Measurements from ENCODE around the gene ANKRD6.

Gene ANKRD6

GRCh38 chr6:89414215-89414614 lies 18.7 kb upstream of the ANKRD6 start:
- no peak for DNase-seq

- no peak for DNase-seq
Observed at GRCh38 chr6:89415185-89415584, 17.8 kb upstream of the ANKRD6 start.

GRCh38 chr6:89416796-89417195 lies 16.2 kb upstream of the ANKRD6 start:
- DNase-seq = no peak

- no peak for DNase-seq
Observed at GRCh38 chr6:89430201-89430962, 2.6 kb upstream of the ANKRD6 start.

- DNase-seq = peak; percentile 42 to 47 (median 44)
Observed at GRCh38 chr6:89433252-89434149, 549 bp downstream of the ANKRD6 start.

GRCh38 chr6:89434150-89434499 lies 1.2 kb downstream of the ANKRD6 start:
- DNase-seq = no peak

- DNase-seq = no peak
Observed at GRCh38 chr6:89434954-89435353, 2.0 kb downstream of the ANKRD6 start.

- peak in 1 of 3 donors; percentile 16 for DNase-seq
Observed at GRCh38 chr6:89436226-89436625, 3.3 kb downstream of the ANKRD6 start.

- peak in 1 of 3 donors; percentile 10 for DNase-seq
Observed at GRCh38 chr6:89438248-89438647, 5.3 kb downstream of the ANKRD6 start.

- no peak for DNase-seq
Observed at GRCh38 chr6:89439014-89439413, 6.1 kb downstream of the ANKRD6 start.

- no peak for DNase-seq
Observed at GRCh38 chr6:89440200-89440599, 7.2 kb downstream of the ANKRD6 start.

GRCh38 chr6:89443658-89444057 lies 10.7 kb downstream of the ANKRD6 start:
- no peak for DNase-seq

- no peak for DNase-seq
Observed at GRCh38 chr6:89449193-89449592, 16.2 kb downstream of the ANKRD6 start.

GRCh38 chr6:89452281-89452680 lies 19.3 kb downstream of the ANKRD6 start:
- no peak for DNase-seq

GRCh38 chr6:89454300-89454699 lies 21.3 kb downstream of the ANKRD6 start:
- no peak for DNase-seq

GRCh38 chr6:89458704-89459103 lies 25.8 kb downstream of the ANKRD6 start:
- DNase-seq = no peak

- DNase-seq = no peak
Observed at GRCh38 chr6:89459501-89459900, 26.5 kb downstream of the ANKRD6 start.

- no peak for DNase-seq
Observed at GRCh38 chr6:89460713-89461112, 27.8 kb downstream of the ANKRD6 start.

GRCh38 chr6:89462503-89462902 lies 29.6 kb downstream of the ANKRD6 start:
- no peak for DNase-seq

- no peak for DNase-seq
Observed at GRCh38 chr6:89464295-89464694, 31.3 kb downstream of the ANKRD6 start.

GRCh38 chr6:89467437-89467836 lies 34.5 kb downstream of the ANKRD6 start:
- no peak for DNase-seq

GRCh38 chr6:89468998-89469397 lies 36.0 kb downstream of the ANKRD6 start:
- no peak for DNase-seq

- no peak for DNase-seq
Observed at GRCh38 chr6:89471287-89471867, 38.4 kb downstream of the ANKRD6 start.

- peak; percentile 12 to 57 (median 51) for DNase-seq
Observed at GRCh38 chr6:89475101-89475500, 42.1 kb downstream of the ANKRD6 start.
